Fibroblast of gingiva (primary cell): Measurements from ENCODE around the gene CNIH2.
A peak's percentile ranks its signal among the peaks of the same experiment; 100 is the strongest.
"Not testable (repeated sequence)": the region's sequence is repeated elsewhere in the genome, so short reads cannot be mapped to it uniquely, and the experiment has no call there.

Experiments used
- DNase-seq: peaks from one replicate; pipeline ENCODE4 v3.0.0-alpha.2; 2011; ENCODE audit warnings: low read depth

The CNIH2 gene

GRCh38 chr11:66291706-66292542 is 13.9 kb downstream of the CNIH2 start, which contains the start of gene TMEM151A:
Gene TMEM151A, plus strand, starts transcription at chr11:66291894. Its CDS starts 120 bp downstream, at chr11:66292014.
- no peak for DNase-seq

- no peak for DNase-seq
These were observed 14.8 kb downstream of the CNIH2 start for GRCh38 chr11:66292543-66293332.

GRCh38 chr11:66293352-66293751 is 15.4 kb downstream of the CNIH2 start:
- no peak for DNase-seq

- no peak for DNase-seq
These were observed 16.0 kb downstream of the CNIH2 start for GRCh38 chr11:66293777-66294625.

- DNase-seq: no peak
These were observed 16.9 kb downstream of the CNIH2 start for GRCh38 chr11:66294626-66295620.

GRCh38 chr11:66297610-66298009 is 19.6 kb downstream of the CNIH2 start:
- DNase-seq: no peak

GRCh38 chr11:66299186-66299585 is 21.2 kb downstream of the CNIH2 start:
- DNase-seq: no peak

GRCh38 chr11:66302656-66303055 is 24.7 kb downstream of the CNIH2 start:
- no peak for DNase-seq

GRCh38 chr11:66309475-66309874 is 31.5 kb downstream of the CNIH2 start:
- DNase-seq: no peak

- no peak for DNase-seq
These were observed 32.3 kb downstream of the CNIH2 start for GRCh38 chr11:66310324-66310723.

GRCh38 chr11:66310803-66311440 is 32.9 kb downstream of the CNIH2 start:
- DNase-seq: not testable (repeated sequence)

- no peak for DNase-seq
These were observed 33.5 kb downstream of the CNIH2 start for GRCh38 chr11:66311470-66311964.

- DNase-seq: peak; percentile 89
These were observed 34.1 kb downstream of the CNIH2 start for GRCh38 chr11:66311965-66312548.

- peak; percentile 100 for DNase-seq
These were observed 34.8 kb downstream of the CNIH2 start for GRCh38 chr11:66312549-66313320.

GRCh38 chr11:66313321-66314185 is 35.6 kb downstream of the CNIH2 start:
- no peak for DNase-seq

GRCh38 chr11:66314186-66314501 is 36.2 kb downstream of the CNIH2 start:
- no peak for DNase-seq

GRCh38 chr11:66314561-66315497 is 36.9 kb downstream of the CNIH2 start:
- DNase-seq: no peak
